IMR-90 (cell line): ENCODE measurements around the gene CD19. TPM values are rescaled to one million over a fixed set of nuclear protein-coding genes. Genes with fewer than 3 reads are reported as not detected.

Source experiments
- ATAC-seq: fragments of 200-7000 bp; cut with Tn5 transposase; 2 replicates; pipeline ENCODE4 v1.9.1; 2020; ENCODE audit warnings: low read depth, mild to moderate bottlenecking, moderate library complexity
- BruUV-seq: library from RNA; stranded (reverse); fragments of 400-500 nt; replicated peaks from 2 replicates; lab custom pipeline; 2021; lab: Mats Ljungman, UMichigan
- CTCF ChIA-PET: fragments of 300-600 bp; formaldehyde crosslinking; extraction: SDS; loops from one replicate; lab custom pipeline; 2021; ENCODE audit warnings: antibody characterized with exemption; lab: Yijun Ruan, JAX
- POLR2A ChIA-PET: fragments of 300-600 bp; sonication (Branson Sonifier 250); formaldehyde crosslinking; loops from one replicate; lab custom pipeline; 2022; ENCODE audit warnings: antibody characterized with exemption; ENCODE audit not compliant: unreplicated experiment; lab: Charles Lee
- DNase-seq: peaks from one replicate; pipeline ENCODE4 v3.0.0; 2013
- H2AFZ ChIP-seq: replicated peaks from 2 replicates; pipeline ENCODE3; 2013; ENCODE audit warnings: low read length, mild to moderate bottlenecking; ENCODE audit not compliant: poor library complexity
- H2AK5ac ChIP-seq: 2 replicates; pipeline ENCODE4 v1.6.1; 2013; ENCODE audit warnings: low read depth, low read length, inconsistent platforms
- H2AK9ac ChIP-seq: replicated peaks from 2 replicates; pipeline ENCODE3; 2013; ENCODE audit warnings: mild to moderate bottlenecking, low read depth, low read length, moderate library complexity; ENCODE audit not compliant: poor library complexity
- H2BK120ac ChIP-seq: 2 replicates; pipeline ENCODE4 v1.6.1; 2013; ENCODE audit warnings: low read depth, low read length, inconsistent platforms
- H2BK15ac ChIP-seq: 3 replicates; pipeline ENCODE4 v1.6.1; 2013; ENCODE audit warnings: low read depth, low read length, inconsistent platforms
- H2BK20ac ChIP-seq: 2 replicates; pipeline ENCODE4 v1.6.1; 2013; ENCODE audit warnings: low read depth, mild to moderate bottlenecking, inconsistent platforms, low read length, moderate library complexity
- H2BK5ac ChIP-seq: 2 replicates; pipeline ENCODE4 v1.6.1; 2013; ENCODE audit warnings: mild to moderate bottlenecking, low read depth, low read length, inconsistent platforms; ENCODE audit not compliant: poor library complexity, severe bottlenecking
- H3K14ac ChIP-seq: replicated peaks from 2 replicates; pipeline ENCODE4 v1.6.1; 2013; ENCODE audit warnings: low read depth, low read length, inconsistent platforms
- H3K18ac ChIP-seq: 2 replicates; pipeline ENCODE4 v1.6.1; 2013; ENCODE audit warnings: low read depth, low read length, control low read depth
- H3K23ac ChIP-seq: 2 replicates; pipeline ENCODE4 v1.6.1; 2013; ENCODE audit warnings: low read depth, low read length, inconsistent platforms
- H3K27ac ChIP-seq: 2 replicates; pipeline ENCODE4 v1.5.1; 2013; ENCODE audit warnings: mild to moderate bottlenecking, control low read depth, low read length; ENCODE audit not compliant: insufficient read depth
- H3K27me3 ChIP-seq: 2 replicates; pipeline ENCODE4 v1.6.1; 2013; ENCODE audit warnings: low read length; ENCODE audit not compliant: control insufficient read depth, insufficient read depth
- H3K36me3 ChIP-seq: 2 replicates; pipeline ENCODE4 v1.6.1; 2013; ENCODE audit warnings: low read length, mixed read lengths; ENCODE audit not compliant: control insufficient read depth, insufficient read depth
- H3K4ac ChIP-seq: 2 replicates; pipeline ENCODE4 v1.6.1; 2013; ENCODE audit warnings: low read depth, low read length, inconsistent platforms
- H3K4me1 ChIP-seq: 2 replicates; pipeline ENCODE4 v1.6.1; 2013; ENCODE audit warnings: low read length, mixed read lengths; ENCODE audit not compliant: control insufficient read depth, insufficient read depth
- H3K4me2 ChIP-seq: 2 replicates; pipeline ENCODE4 v1.6.1; 2013; ENCODE audit warnings: low read depth, mild to moderate bottlenecking, control low read depth, low read length, moderate library complexity
- H3K4me3 ChIP-seq: 2 replicates; pipeline ENCODE4 v1.5.1; 2013; ENCODE audit warnings: low read depth, mild to moderate bottlenecking, control low read depth, low read length, moderate library complexity; ENCODE audit not compliant: insufficient read depth
- H3K56ac ChIP-seq: 2 replicates; pipeline ENCODE4 v1.6.1; 2013; ENCODE audit warnings: low read length, inconsistent platforms; ENCODE audit not compliant: insufficient read depth; ENCODE audit errors: extremely low read depth
- H3K79me1 ChIP-seq, 2 experiments: 2 replicates each; pipeline ENCODE4 v1.6.1; 2013; ENCODE audit warnings: low read length in 2 of 2, inconsistent platforms in 1 of 2, low read depth in 1 of 2
- H3K9ac ChIP-seq: 2 replicates; pipeline ENCODE4 v1.6.1; 2013; ENCODE audit warnings: low read depth, low read length, control low read depth
- H3K9me1 ChIP-seq: 2 replicates; pipeline ENCODE4 v1.6.1; 2013; ENCODE audit warnings: low read length, inconsistent platforms; ENCODE audit not compliant: insufficient read depth
- H3K9me3 ChIP-seq: 2 replicates; pipeline ENCODE4 v1.6.1; 2013; ENCODE audit warnings: low read length; ENCODE audit not compliant: control insufficient read depth, insufficient read depth
- H4K20me1 ChIP-seq: 2 replicates; pipeline ENCODE4 v1.6.1; 2013; ENCODE audit warnings: low read length, inconsistent platforms; ENCODE audit not compliant: insufficient read depth
- H4K5ac ChIP-seq: 2 replicates; pipeline ENCODE4 v1.6.1; 2013; ENCODE audit warnings: mild to moderate bottlenecking, low read depth, low read length, control low read depth
- H4K8ac ChIP-seq, 2 experiments: 2 replicates each; pipeline ENCODE4 v1.6.1; 2013; ENCODE audit warnings: low read depth in 2 of 2, low read length in 2 of 2, control low read depth in 1 of 2, inconsistent platforms in 1 of 2
- H4K91ac ChIP-seq: 2 replicates; pipeline ENCODE4 v1.6.1; 2013; ENCODE audit warnings: low read depth, low read length, inconsistent platforms; ENCODE audit not compliant: insufficient read depth
- BHLHE40 ChIP-seq: fragments of 150-350 bp; IDR thresholded peaks from 2 replicates; pipeline ENCODE4 v1.6.1; 2016; ENCODE audit warnings: mild to moderate bottlenecking, low read depth, low read length
- CEBPB ChIP-seq: IDR thresholded peaks from 2 replicates; pipeline ENCODE4 v1.6.1; 2012; ENCODE audit warnings: low read depth, low read length, improper control_type of control experiment
- CHD1 ChIP-seq: IDR thresholded peaks from 2 replicates; pipeline ENCODE4 v1.6.1; 2012; ENCODE audit warnings: low read depth, low read length, improper control_type of control experiment
- FOS ChIP-seq: fragments of 150-350 bp; IDR thresholded peaks from 2 replicates; pipeline ENCODE4 v1.6.1; 2016; ENCODE audit warnings: low read depth, low read length
- MAFK ChIP-seq: IDR thresholded peaks from 2 replicates; pipeline ENCODE4 v1.6.1; 2012; ENCODE audit warnings: low read depth, low read length, improper control_type of control experiment
- MAZ ChIP-seq: IDR thresholded peaks from 2 replicates; pipeline ENCODE4 v1.6.1; 2012; ENCODE audit warnings: low read depth, mild to moderate bottlenecking, low read length, improper control_type of control experiment, moderate library complexity, borderline replicate concordance
- POLR2A ChIP-seq: IDR thresholded peaks from 2 replicates; pipeline ENCODE4 v1.6.1; 2012; ENCODE audit warnings: mild to moderate bottlenecking, low read depth, low read length
- RAD21 ChIP-seq: IDR thresholded peaks from 2 replicates; pipeline ENCODE4 v1.6.1; 2012; ENCODE audit warnings: low read length, improper control_type of control experiment
- RCOR1 ChIP-seq: IDR thresholded peaks from 2 replicates; pipeline ENCODE4 v1.6.1; 2012; ENCODE audit warnings: mild to moderate bottlenecking, low read length, improper control_type of control experiment; ENCODE audit not compliant: insufficient replicate concordance
- RFX5 ChIP-seq: IDR thresholded peaks from 2 replicates; pipeline ENCODE4 v1.8.0; 2012; ENCODE audit warnings: low read depth, mild to moderate bottlenecking, low read length, moderate library complexity
- SMC3 ChIP-seq: fragments of 150-350 bp; IDR thresholded peaks from 2 replicates; pipeline ENCODE4 v1.6.1; 2016; ENCODE audit warnings: low read depth, mild to moderate bottlenecking, antibody characterized with exemption, low read length, moderate library complexity
- WGBS, 2 experiments: methylation state at CpG; one replicate each; pipeline versions ENCODE4 v1.1.5 to v1.1.7; 2013; ENCODE audit warnings: missing lambda C conversion rate in 2 of 2; ENCODE audit not compliant: insufficient read length in 1 of 2; ENCODE audit errors: extremely low coverage in 2 of 2; 5-methylcytosine and 5-hydroxymethylcytosine counted together
- dilution Hi-C: fragments of 300-500 bp; cut with HindIII; formaldehyde crosslinking; loops from one replicate; pipeline ENCODE4 v1.14.3; 2018; ENCODE audit warnings: low sequenced_read_pairs; ENCODE audit not compliant: unreplicated experiment
- in situ Hi-C: fragments of 300-500 bp; cut with MboI; formaldehyde crosslinking; loops from 3 replicates; pipeline ENCODE4 v1.14.3; 2019; ENCODE audit warnings: low sequenced_read_pairs, inconsistent platforms, mixed read lengths
- intact Hi-C: fragments of 100-400 bp; cut with micrococcal nuclease; formaldehyde crosslinking; loops from 2 replicates; pipeline ENCODE4 v1.10.0; 2022
- polyA plus RNA-seq, 3 experiments: library from polyadenylated mRNA; depleted of rRNA; stranded (reverse); fragments of >200 nt; gene quantifications; 2 replicates each; pipeline ENCODE4 v1.2.3, GENCODE V29; 2012; ENCODE audit warnings: low replicate concordance in 1 of 3
- total RNA-seq: library from RNA; depleted of rRNA; stranded (reverse); fragments of >200 nt; gene quantifications from 2 replicates; pipeline ENCODE4 v1.2.3, GENCODE V29; 2012
- TF ChIP-seq, protein P1 (sequence below): fragments of 150-350 bp; IDR thresholded peaks from 2 replicates; pipeline ENCODE4 v1.6.1; 2017; ENCODE audit warnings: mild to moderate bottlenecking, antibody characterized with exemption, low read length, low read depth
- TF ChIP-seq, protein P2 (sequence below): fragments of 150-350 bp; IDR thresholded peaks from 2 replicates; pipeline ENCODE4 v1.6.1; 2016; ENCODE audit warnings: low read depth, mild to moderate bottlenecking, low read length, moderate library complexity, borderline replicate concordance

CD19 gene
- total and polyA plus RNA-seq, 2 of the 4 experiments (the other 2 are of a cell fraction), result not detected

DNA sequence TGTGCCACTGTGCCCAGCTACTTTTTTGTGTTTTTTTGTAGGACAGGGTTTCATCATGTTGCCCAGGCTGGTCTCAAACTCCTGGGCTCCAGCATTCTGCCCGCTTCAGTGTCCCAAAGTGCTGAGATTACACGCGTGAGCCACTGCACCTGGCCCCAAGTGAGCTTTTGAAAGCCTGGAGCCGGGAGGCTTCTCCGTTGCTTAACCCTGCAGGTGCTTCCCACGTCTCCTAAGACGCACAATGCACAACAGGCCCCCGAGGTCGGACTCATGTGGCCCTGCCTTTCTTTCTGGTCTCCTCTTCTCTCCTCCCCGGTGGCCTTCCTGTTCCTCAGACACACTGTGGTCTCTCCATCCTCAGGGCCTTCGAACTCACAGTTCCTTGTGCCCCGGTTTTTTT, 19.2 kb upstream of the CD19 start:
- ATAC-seq (no peak), DNase-seq (no peak)
- Histone ChIP-seq H3K9ac (no peak overlapping the region), H3K4me3 (no peak overlapping the region), H3K36me3 (peaks cover 35% of the 10 kb centered on the region), H2AFZ (no peak overlapping the region), H2BK5ac (no peak overlapping the region), H4K20me1 (no peaks in the 10 kb centered on the region), H2AK5ac (no peak overlapping the region), H3K4me2 (no peak overlapping the region), H3K9me1 (no peaks in the 10 kb centered on the region; the same call in 1 of the 2 replicates), H3K14ac (no peak overlapping the region), H4K5ac (no peak overlapping the region), H3K18ac (no peak overlapping the region), H3K79me1 (0 out of 4 replicates have a peak, but pooled peaks cover 0 to 6% of the 10 kb centered on the region in 2 experiments), H2AK9ac (no peak overlapping the region), H3K23ac (no peak overlapping the region), H3K4me1 (no peaks in the 10 kb centered on the region), H3K9me3 (no peaks in the 10 kb centered on the region), H2BK15ac (no peak overlapping the region), H4K8ac (no peak overlapping the region), H3K27ac (no peak overlapping the region), H4K91ac (no peak overlapping the region), H3K4ac (no peak overlapping the region), H3K56ac (no peak overlapping the region), H3K27me3 (no peaks in the 10 kb centered on the region), H2BK20ac (no peak overlapping the region), H2BK120ac (no peak overlapping the region)
- dilution Hi-C loops (no loop called here), intact Hi-C loops (no loop called here), in situ Hi-C loops (no loop called here)
- ChIA-PET CTCF (no interaction called here), POLR2A (no interaction called here)
- no TSS peak for BruUV-seq
- WGBS, 2 experiments, result 82% methylated on average over 12 of the region's 12 CpGs; no CpG with 5 or more reads in 1 of the 2 experiments
- TF ChIP-seq MAFK, result no peak
- TF ChIP-seq FOS, result no peak
- TF ChIP-seq CHD1, result no peak
- TF ChIP-seq, protein P1, sequence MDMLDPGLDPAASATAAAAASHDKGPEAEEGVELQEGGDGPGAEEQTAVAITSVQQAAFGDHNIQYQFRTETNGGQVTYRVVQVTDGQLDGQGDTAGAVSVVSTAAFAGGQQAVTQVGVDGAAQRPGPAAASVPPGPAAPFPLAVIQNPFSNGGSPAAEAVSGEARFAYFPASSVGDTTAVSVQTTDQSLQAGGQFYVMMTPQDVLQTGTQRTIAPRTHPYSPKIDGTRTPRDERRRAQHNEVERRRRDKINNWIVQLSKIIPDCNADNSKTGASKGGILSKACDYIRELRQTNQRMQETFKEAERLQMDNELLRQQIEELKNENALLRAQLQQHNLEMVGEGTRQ, result no peak
- TF ChIP-seq SMC3, result no peak
- no peak for TF ChIP-seq MAZ
- TF ChIP-seq, protein P2, sequence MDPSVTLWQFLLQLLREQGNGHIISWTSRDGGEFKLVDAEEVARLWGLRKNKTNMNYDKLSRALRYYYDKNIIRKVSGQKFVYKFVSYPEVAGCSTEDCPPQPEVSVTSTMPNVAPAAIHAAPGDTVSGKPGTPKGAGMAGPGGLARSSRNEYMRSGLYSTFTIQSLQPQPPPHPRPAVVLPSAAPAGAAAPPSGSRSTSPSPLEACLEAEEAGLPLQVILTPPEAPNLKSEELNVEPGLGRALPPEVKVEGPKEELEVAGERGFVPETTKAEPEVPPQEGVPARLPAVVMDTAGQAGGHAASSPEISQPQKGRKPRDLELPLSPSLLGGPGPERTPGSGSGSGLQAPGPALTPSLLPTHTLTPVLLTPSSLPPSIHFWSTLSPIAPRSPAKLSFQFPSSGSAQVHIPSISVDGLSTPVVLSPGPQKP, result no peak
- no peak for TF ChIP-seq RCOR1
- no peak for TF ChIP-seq RFX5
- no peak for TF ChIP-seq POLR2A
- TF ChIP-seq CEBPB, result no peak
- TF ChIP-seq RAD21, result no peak
- TF ChIP-seq BHLHE40, result no peak
